Dendritic cell treated with granulocyte-macrophage colony-stimulating factor and Interleukin-4, amounts not matched to agents 40 ng/mL and 50 ng/mL, for 4 days (primary cell): Measurements from ENCODE around the gene NEDD1.

Source experiments
- H3K27ac Mint-ChIP-seq: one replicate; pipeline ENCODE4 v1.8.0; 2022; ENCODE audit warnings: mild to moderate bottlenecking, mixed read lengths
- H3K27me3 Mint-ChIP-seq: one replicate; pipeline ENCODE4 v1.8.0; 2022; ENCODE audit warnings: mild to moderate bottlenecking, mixed read lengths
- H3K36me3 Mint-ChIP-seq: one replicate; pipeline ENCODE4 v1.8.0; 2022; ENCODE audit warnings: low read depth, mixed read lengths
- H3K4me1 Mint-ChIP-seq: one replicate; pipeline ENCODE4 v1.8.0; 2022; ENCODE audit warnings: low read depth, mixed read lengths
- H3K4me3 Mint-ChIP-seq: one replicate; pipeline ENCODE4 v1.8.0; 2022; ENCODE audit warnings: mild to moderate bottlenecking, moderate library complexity, mixed read lengths
- H3K9me3 Mint-ChIP-seq: one replicate; pipeline ENCODE4 v1.8.0; 2022; ENCODE audit warnings: mixed read lengths
- intact Hi-C: fragments of 100-400 bp; cut with micrococcal nuclease; formaldehyde crosslinking; loops from one replicate; pipeline ENCODE4 v1.15.0; 2022

NEDD1 gene

DNA sequence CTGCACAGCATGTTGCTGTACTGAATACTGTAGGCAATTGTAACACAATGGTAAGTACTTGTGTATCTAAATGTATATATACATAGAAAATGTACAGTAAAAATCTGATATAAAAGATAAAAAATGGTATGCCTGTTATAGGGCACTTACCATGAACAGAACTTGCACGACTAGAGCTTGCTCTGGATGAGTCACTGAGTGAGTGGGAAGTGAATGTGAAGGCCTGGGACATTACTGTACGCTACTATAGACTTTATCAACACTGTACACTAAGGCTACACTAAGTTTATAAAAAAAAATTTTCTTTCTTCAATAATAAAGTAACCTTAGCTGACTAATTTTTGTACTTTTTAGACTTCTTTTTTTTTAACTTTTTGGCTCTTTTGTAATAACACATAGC lies 24.2 kb upstream of the NEDD1 start:
- H3K4me1 Mint-ChIP-seq, result no peaks in the 10 kb centered on the region
- H3K27me3 Mint-ChIP-seq, result no peaks in the 10 kb centered on the region
- intact Hi-C loops, result no loop called here
- H3K27ac Mint-ChIP-seq, result no peak overlapping the region
- H3K9me3 Mint-ChIP-seq, result no peaks in the 10 kb centered on the region
- H3K4me3 Mint-ChIP-seq, result no peak overlapping the region
- H3K36me3 Mint-ChIP-seq, result no peaks in the 10 kb centered on the region

- H3K27ac Mint-ChIP-seq, result no peak overlapping the region
- H3K27me3 Mint-ChIP-seq, result no peaks in the 10 kb centered on the region
- H3K9me3 Mint-ChIP-seq, result no peaks in the 10 kb centered on the region
- H3K4me3 Mint-ChIP-seq, result no peak overlapping the region
- H3K36me3 Mint-ChIP-seq, result no peaks in the 10 kb centered on the region
- no peaks in the 10 kb centered on the region for H3K4me1 Mint-ChIP-seq
- intact Hi-C loops, result no loop called here
These were observed 23.5 kb upstream of the NEDD1 start for GRCh38 chr12:96883571-96883970.

GRCh38 chr12:96886998-96887677 lies 19.9 kb upstream of the NEDD1 start:
- no peaks in the 10 kb centered on the region for H3K4me1 Mint-ChIP-seq
- intact Hi-C loops, result no loop called here
- H3K27me3 Mint-ChIP-seq, result peaks cover 12% of the 10 kb centered on the region
- H3K9me3 Mint-ChIP-seq, result no peaks in the 10 kb centered on the region
- no peak overlapping the region for H3K27ac Mint-ChIP-seq
- H3K4me3 Mint-ChIP-seq, result no peak overlapping the region
- H3K36me3 Mint-ChIP-seq, result no peaks in the 10 kb centered on the region

DNA sequence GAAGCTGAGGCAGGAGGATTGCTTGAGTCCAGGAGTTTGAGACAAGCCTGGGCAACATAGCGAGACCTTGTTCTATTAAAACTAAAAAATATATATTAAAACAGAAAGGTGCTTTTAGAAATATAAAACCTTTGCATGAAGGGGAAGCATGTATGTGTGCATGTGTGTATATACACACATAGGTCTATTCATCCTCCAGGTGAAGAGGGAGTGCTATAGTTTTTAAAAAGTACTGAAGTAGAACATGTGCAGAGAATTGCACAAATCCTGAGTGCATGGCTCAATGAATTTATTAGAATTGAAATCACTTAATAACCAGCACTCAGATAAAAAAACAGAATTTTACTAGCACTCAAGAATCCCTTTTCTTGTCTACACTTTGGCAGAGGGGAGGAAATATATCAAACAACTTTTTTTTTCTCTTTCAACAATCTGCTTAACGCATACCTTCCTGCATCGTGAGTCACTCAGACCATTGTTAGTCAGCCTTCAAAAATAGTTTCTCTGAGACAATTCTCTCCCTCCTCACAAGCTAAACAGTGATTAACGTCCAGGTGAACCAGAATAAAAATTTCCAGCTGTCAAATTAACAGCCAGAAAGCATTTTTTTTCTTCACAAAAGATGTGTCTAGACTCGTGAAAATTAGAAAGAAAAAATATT lies 17.7 kb upstream of the NEDD1 start:
- intact Hi-C loops, result no loop called here

GRCh38 chr12:96890331-96890730 lies 16.7 kb upstream of the NEDD1 start:
- no peak overlapping the region for H3K4me3 Mint-ChIP-seq
- no peaks in the 10 kb centered on the region for H3K9me3 Mint-ChIP-seq
- H3K36me3 Mint-ChIP-seq, result no peaks in the 10 kb centered on the region
- peaks cover 13% of the 10 kb centered on the region for H3K27me3 Mint-ChIP-seq
- no peaks in the 10 kb centered on the region for H3K4me1 Mint-ChIP-seq
- no peak overlapping the region for H3K27ac Mint-ChIP-seq
- intact Hi-C loops, result no loop called here

More for the DNA sequence above, 17.7 kb upstream of the NEDD1 start:
- no peaks in the 10 kb centered on the region for H3K9me3 Mint-ChIP-seq
- no peak overlapping the region for H3K27ac Mint-ChIP-seq
- no peaks in the 10 kb centered on the region for H3K4me1 Mint-ChIP-seq
- peaks cover 13% of the 10 kb centered on the region for H3K27me3 Mint-ChIP-seq
- H3K36me3 Mint-ChIP-seq, result no peaks in the 10 kb centered on the region
- no peak overlapping the region for H3K4me3 Mint-ChIP-seq

DNA sequence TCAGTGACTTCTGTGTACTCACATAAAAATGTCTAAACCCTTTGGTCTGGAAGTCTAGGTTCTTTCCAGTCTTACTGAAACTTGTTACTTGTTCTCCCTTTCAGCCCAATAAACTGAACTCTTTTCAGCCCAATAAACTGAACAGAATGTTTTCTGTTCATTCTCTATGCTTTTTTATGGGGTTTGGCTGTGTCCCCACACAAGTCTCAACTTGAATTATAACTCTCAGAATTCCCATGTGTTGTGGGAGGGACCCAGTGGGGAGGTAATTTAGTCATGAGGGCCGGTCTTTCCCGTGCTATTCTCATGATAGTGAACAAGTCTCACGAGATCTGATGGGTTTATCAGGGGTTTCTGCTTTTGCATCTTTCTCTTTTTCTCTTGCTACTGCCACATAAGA lies 15.0 kb upstream of the NEDD1 start:
- Mint-ChIP-seq H3K4me3 (no peak overlapping the region), H3K4me1 (no peaks in the 10 kb centered on the region), H3K36me3 (no peaks in the 10 kb centered on the region), H3K9me3 (no peaks in the 10 kb centered on the region), H3K27me3 (peaks cover 13% of the 10 kb centered on the region), H3K27ac (no peak overlapping the region)
- intact Hi-C loops, result no loop called here

- intact Hi-C loops, result no loop called here
- peaks cover 1% of the 10 kb centered on the region for H3K27me3 Mint-ChIP-seq
- no peaks in the 10 kb centered on the region for H3K9me3 Mint-ChIP-seq
- no peaks in the 10 kb centered on the region for H3K36me3 Mint-ChIP-seq
- H3K4me3 Mint-ChIP-seq, result no peak overlapping the region
- no peak overlapping the region for H3K27ac Mint-ChIP-seq
- no peaks in the 10 kb centered on the region for H3K4me1 Mint-ChIP-seq
These were observed 9.6 kb upstream of the NEDD1 start for GRCh38 chr12:96897421-96897820.

DNA sequence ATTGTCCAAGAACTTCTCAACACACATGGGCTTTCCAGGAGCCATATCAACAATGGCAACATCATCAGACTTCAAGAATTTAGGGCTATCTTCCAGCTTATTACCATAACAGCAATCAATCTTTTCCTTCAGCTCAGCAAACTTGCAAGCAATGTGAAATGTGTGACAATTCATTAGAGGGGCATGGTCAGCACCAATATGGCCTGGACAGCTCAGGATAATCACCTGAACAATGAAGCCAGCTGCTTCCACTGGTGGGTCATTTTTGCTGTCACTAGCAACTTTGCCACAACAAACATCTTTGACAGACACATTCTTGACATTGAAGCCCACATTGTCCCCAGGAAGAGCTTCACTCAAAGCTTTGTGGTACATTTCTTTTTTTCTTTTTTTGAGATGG lies 5.9 kb upstream of the NEDD1 start:
- Mint-ChIP-seq H3K27ac (no peak overlapping the region), H3K36me3 (no peaks in the 10 kb centered on the region), H3K4me3 (no peak overlapping the region), H3K4me1 (peaks cover 4% of the 10 kb centered on the region), H3K27me3 (peaks cover 8% of the 10 kb centered on the region), H3K9me3 (no peaks in the 10 kb centered on the region)
- intact Hi-C loops, result loop anchor here (10.0 kb wide), 1 partner anchor 1696 kb away; no protein-coding TSS in a partner anchor

GRCh38 chr12:96902076-96902475 lies 5.0 kb upstream of the NEDD1 start:
- H3K9me3 Mint-ChIP-seq, result no peaks in the 10 kb centered on the region
- peaks cover 5% of the 10 kb centered on the region for H3K36me3 Mint-ChIP-seq
- H3K27ac Mint-ChIP-seq, result no peak overlapping the region
- intact Hi-C loops, result loop anchor here (10.0 kb wide), 1 partner anchor 1697 kb away; no protein-coding TSS in a partner anchor
- H3K4me3 Mint-ChIP-seq, result no peak overlapping the region
- peaks cover 8% of the 10 kb centered on the region for H3K27me3 Mint-ChIP-seq
- H3K4me1 Mint-ChIP-seq, result peaks cover 10% of the 10 kb centered on the region

DNA sequence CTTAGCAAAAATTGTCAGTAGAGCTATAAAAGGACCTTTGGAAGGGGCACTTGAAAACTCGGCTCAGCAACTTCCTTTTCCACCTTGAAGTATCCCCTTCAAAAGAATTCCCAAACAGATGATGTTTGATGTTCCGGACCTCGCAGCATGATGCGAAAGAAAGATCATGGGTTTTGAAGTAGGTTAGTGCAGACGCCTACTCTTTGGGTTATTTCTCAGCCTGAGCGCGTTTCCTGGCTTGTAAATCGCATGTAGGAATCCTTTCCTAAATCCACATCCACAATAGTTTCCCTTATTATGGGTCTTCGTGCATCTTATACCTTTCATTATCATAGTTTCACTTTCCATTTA lies 584 bp upstream of the NEDD1 start:
- Mint-ChIP-seq H3K27ac (peak overlapping the region; percentile 91), H3K36me3 (peaks cover 12% of the 10 kb centered on the region), H3K27me3 (peaks cover 8% of the 10 kb centered on the region), H3K9me3 (no peaks in the 10 kb centered on the region), H3K4me1 (peaks cover 36% of the 10 kb centered on the region), H3K4me3 (peak overlapping the region; percentile 91)
- intact Hi-C loops, result loop anchor here (10.0 kb wide), 1 partner anchor 1702 kb away; no protein-coding TSS in a partner anchor

GRCh38 chr12:96907671-96908422 lies 790 bp downstream of the NEDD1 start:
- H3K9me3 Mint-ChIP-seq, result no peaks in the 10 kb centered on the region
- H3K27me3 Mint-ChIP-seq, result peaks cover 8% of the 10 kb centered on the region
- H3K4me3 Mint-ChIP-seq, result peak overlapping the region; percentile 91
- peak overlapping the region; percentile 91 for H3K27ac Mint-ChIP-seq
- peaks cover 36% of the 10 kb centered on the region for H3K4me1 Mint-ChIP-seq
- H3K36me3 Mint-ChIP-seq, result peaks cover 12% of the 10 kb centered on the region
- intact Hi-C loops, result loop anchor here (10.0 kb wide), 1 partner anchor 1703 kb away; no protein-coding TSS in a partner anchor

GRCh38 chr12:96908423-96908675 lies 1.3 kb downstream of the NEDD1 start:
- Mint-ChIP-seq H3K27me3 (peaks cover 8% of the 10 kb centered on the region), H3K27ac (peak overlapping the region; percentile 91), H3K4me3 (peak overlapping the region; percentile 43), H3K9me3 (no peaks in the 10 kb centered on the region), H3K36me3 (peaks cover 17% of the 10 kb centered on the region), H3K4me1 (peaks cover 36% of the 10 kb centered on the region)
- intact Hi-C loops, result loop anchor here (10.0 kb wide), 1 partner anchor 1704 kb away; no protein-coding TSS in a partner anchor

- intact Hi-C loops, result no loop called here
- H3K9me3 Mint-ChIP-seq, result no peaks in the 10 kb centered on the region
- peaks cover 26% of the 10 kb centered on the region for H3K4me1 Mint-ChIP-seq
- no peak overlapping the region for H3K4me3 Mint-ChIP-seq
- H3K36me3 Mint-ChIP-seq, result peaks cover 12% of the 10 kb centered on the region
- no peaks in the 10 kb centered on the region for H3K27me3 Mint-ChIP-seq
- no peak overlapping the region for H3K27ac Mint-ChIP-seq
These were observed 5.2 kb downstream of the NEDD1 start for GRCh38 chr12:96912261-96912660.

DNA sequence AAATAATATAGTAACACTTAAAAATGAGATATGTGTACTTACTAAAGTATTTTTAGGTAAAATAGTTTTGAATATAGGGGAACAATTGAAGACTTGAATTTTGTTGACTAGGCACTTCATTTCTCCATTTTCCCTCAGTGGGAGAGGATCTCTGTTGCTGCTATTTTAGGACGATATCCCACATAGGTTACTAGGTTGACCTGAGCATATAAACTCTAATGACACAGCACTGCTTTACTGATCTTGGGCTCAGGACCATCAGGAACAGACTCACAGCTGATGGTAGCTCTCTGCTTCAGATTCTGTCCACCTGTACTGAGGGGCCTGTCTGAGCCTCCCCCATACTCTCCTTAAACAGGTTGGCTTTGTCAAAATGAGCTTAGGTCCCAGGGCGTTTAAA lies 5.9 kb downstream of the NEDD1 start:
- Mint-ChIP-seq H3K4me1 (peaks cover 22% of the 10 kb centered on the region), H3K27me3 (no peaks in the 10 kb centered on the region), H3K27ac (no peak overlapping the region), H3K4me3 (no peak overlapping the region), H3K9me3 (no peaks in the 10 kb centered on the region), H3K36me3 (peaks cover 7% of the 10 kb centered on the region)
- intact Hi-C loops, result no loop called here
